Cerebellar nuclear complex (tissue), 1 donor: ENCODE results near the gene FARP1.
"Not testable (repeated sequence)": the region's sequence is repeated elsewhere in the genome, so short reads cannot be mapped to it uniquely, and the experiment has no call there.

ENCODE experiments used
- DNase-seq, 2 experiments: peaks; one replicate each; lab custom pipeline; 2025; lab: John Stamatoyannopoulos, UW

The FARP1 gene

GRCh38 chr13:98260357-98261164 is 117.7 kb downstream of the FARP1 start:
- DNase-seq = no peak

- no peak for DNase-seq
These were observed 118.3 kb downstream of the FARP1 start for GRCh38 chr13:98261165-98261702.

GRCh38 chr13:98262292-98262691 is 119.4 kb downstream of the FARP1 start:
- DNase-seq = no peak

- DNase-seq = no peak
These were observed 120.9 kb downstream of the FARP1 start for GRCh38 chr13:98263841-98264240.

- no peak for DNase-seq
These were observed 122.0 kb downstream of the FARP1 start for GRCh38 chr13:98264877-98265276.

GRCh38 chr13:98265692-98266551 is 123.0 kb downstream of the FARP1 start:
- DNase-seq = no peak

GRCh38 chr13:98267080-98267912 is 124.4 kb downstream of the FARP1 start:
- DNase-seq = no peak

GRCh38 chr13:98269386-98269785 is 126.5 kb downstream of the FARP1 start:
- DNase-seq = no peak

DNA sequence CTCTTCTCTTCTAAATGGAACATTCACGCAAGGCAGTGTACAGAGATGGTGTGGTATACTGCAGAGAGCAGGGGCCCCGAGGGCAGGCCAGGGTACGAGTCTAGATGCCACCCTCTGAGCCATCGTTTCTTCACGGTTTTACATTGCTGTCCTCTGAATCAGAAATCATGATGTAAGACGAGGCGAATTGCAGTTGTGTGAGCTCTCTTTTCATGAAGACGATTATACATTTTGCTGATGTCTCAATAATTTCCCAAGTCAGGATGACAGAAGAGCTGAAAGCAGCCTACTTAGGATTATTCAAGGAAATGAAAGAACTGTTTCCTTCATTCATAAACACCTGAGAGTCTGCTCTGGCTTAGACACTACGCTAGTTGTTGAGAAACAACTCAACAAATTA is 127.9 kb downstream of the FARP1 start:
- DNase-seq = no peak

- not testable (repeated sequence) for DNase-seq
These were observed 128.8 kb downstream of the FARP1 start for GRCh38 chr13:98271646-98272045.

DNA sequence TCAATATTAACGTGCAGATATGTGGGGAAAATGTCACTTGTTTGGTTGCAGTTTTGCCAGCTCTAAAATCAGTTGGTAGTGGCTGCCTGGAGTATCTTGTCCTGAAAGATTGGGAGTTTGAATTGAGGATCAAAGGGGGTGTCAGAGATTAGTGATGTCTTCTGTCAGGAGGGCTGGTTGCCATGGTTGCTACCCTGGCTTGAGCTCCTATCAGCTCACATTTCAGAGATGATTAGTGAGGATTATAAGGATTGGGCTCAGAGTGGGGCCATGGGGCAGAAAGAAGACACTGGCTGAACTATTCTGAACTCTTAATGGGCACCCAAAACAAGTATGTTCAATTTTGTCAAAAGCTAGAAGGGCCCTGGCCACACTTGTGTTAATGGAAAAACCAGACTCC is 129.7 kb downstream of the FARP1 start:
- DNase-seq = no peak

DNA sequence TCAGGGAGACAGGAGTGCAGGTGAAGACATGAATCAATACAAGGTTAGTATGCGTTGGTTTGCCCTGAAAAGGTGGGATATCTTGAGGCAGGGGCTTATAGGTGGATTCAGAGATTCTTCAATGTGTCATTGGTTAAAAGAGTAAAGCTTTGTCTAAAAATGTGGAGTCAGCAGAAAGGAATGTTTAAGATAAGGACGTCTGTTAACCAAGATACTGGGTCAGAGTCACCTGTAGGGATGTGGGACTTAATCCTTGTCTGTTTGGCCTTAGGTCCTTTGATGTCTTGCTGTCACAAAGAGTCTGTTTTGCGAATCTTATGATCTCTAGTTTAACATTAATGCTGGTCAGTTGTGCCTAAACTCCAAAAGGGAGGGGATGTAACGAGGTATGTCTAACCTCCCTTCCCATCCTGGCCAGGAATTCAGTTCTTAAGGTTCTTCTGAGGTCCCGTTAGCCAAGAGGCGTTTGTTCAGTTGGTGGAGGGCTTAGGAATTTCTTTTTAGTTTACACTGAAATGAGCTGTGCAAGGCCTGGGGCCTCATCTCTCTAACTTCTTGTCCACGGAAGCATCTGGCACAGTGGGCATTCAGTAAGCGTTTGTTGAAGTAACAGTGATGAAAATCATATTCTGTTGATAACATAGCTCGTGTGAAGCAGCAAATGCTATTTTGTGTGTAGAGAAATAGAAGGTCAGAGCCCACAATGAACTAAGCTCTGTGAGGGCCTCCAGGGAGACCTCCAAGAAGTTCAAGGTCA is 130.4 kb downstream of the FARP1 start:
- DNase-seq = no peak

- DNase-seq = no peak
These were observed 131.2 kb downstream of the FARP1 start for GRCh38 chr13:98273824-98274742.

GRCh38 chr13:98274921-98275487 is 132.1 kb downstream of the FARP1 start:
- no peak for DNase-seq

DNA sequence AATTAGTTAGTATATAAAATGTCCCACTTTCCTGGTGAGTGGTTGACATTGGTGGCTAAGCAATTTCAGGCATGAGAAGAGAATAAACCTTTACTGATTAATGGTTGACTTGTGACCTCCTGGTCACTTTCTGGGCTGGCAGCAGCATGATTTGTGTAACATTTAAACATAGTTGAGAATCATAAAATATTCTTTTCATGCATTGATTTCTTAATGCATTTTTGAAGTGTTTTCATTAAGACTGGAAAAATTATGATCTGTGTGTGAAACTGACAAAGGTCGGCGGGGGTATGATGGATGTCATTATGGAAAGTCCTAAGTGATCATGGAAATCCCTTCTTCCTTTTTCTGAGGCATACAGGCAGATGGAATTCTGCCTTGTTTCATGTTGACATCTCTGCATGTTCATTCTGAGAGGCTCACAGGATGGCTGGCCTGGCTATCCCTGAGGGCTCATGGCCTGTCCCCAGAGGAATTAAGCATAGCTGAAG is 132.8 kb downstream of the FARP1 start:
- no peak for DNase-seq

GRCh38 chr13:98276486-98276885 is 133.6 kb downstream of the FARP1 start:
- no peak for DNase-seq

DNA sequence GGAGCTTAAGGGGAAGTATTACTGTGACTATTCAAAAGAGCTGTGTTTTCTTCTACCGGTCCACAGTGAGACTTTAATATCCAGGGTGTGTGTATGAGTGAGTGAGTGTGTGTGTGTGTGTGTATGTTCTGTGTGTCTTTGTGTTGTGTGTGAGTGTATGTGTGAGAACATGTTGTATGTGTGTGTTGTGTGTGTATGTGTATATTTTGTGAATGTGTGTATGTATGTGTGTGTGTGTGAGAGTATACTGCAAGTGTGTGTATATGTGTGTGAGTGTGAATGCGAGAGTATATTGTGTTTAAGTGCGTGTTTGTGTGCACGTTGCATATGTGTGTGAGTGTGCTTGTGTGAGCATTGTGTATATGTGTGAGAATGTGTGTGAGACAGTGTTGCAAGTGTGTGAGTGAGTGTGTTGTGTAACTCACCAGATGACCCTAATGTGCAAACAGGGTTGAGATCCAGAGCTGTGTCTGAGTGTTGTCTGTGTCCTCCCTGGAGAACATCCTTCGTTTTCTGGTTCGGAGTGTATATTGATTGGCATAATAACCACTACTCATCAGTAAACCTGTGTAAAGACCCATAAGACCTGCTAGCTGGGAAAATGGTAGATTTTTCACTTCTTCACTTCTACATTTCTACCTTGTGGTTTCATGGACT is 135.3 kb downstream of the FARP1 start:
- no peak for DNase-seq

GRCh38 chr13:98279473-98280175 is 136.7 kb downstream of the FARP1 start:
- DNase-seq = no peak

- no peak for DNase-seq
These were observed 137.2 kb downstream of the FARP1 start for GRCh38 chr13:98280176-98280510.
